Keratinocyte (primary cell): Measurements from ENCODE around the gene ATP9B. TPM values are rescaled to one million over a fixed set of nuclear protein-coding genes. Genes with fewer than 3 reads are reported as not detected.

Experiments used
- DNase-seq: peaks from one replicate; pipeline ENCODE4 v3.0.0-alpha.2; 2011; ENCODE audit warnings: low read depth, missing footprints, low spot score
- FAIRE-seq: peaks from 2 replicates; lab custom pipeline; 2011; peaks lifted over from hg19 to GRCh38; lab: Jason Lieb, UNC
- H2AFZ ChIP-seq: 2 replicates; pipeline ENCODE4 v1.6.0; 2012; ENCODE audit warnings: low read length, control low read depth, inconsistent platforms; ENCODE audit not compliant: control insufficient read depth
- H3K27ac ChIP-seq: 2 replicates; pipeline ENCODE4 v1.5.1; 2011; ENCODE audit warnings: low read length; ENCODE audit not compliant: control insufficient read depth, insufficient read depth
- H3K27me3 ChIP-seq: 3 replicates; pipeline ENCODE4 v1.6.0; 2011; ENCODE audit warnings: low read length; ENCODE audit not compliant: control insufficient read depth, insufficient read depth; ENCODE audit errors: extremely low read depth
- H3K36me3 ChIP-seq, 2 experiments: 2 replicates in 1 of 2; 3 replicates in 1 of 2; pipeline ENCODE4 v1.5.1; 2011; ENCODE audit warnings: low read length in 2 of 2, mild to moderate bottlenecking in 1 of 2; ENCODE audit not compliant: control insufficient read depth in 2 of 2, insufficient read depth in 2 of 2; ENCODE audit errors: extremely low read depth in 1 of 2
- H3K4me1 ChIP-seq: 3 replicates; pipeline ENCODE4 v1.5.1; 2011; ENCODE audit warnings: low read length; ENCODE audit not compliant: control insufficient read depth, insufficient read depth; ENCODE audit errors: extremely low read depth
- H3K4me2 ChIP-seq: 3 replicates; pipeline ENCODE4 v1.6.0; 2011; ENCODE audit warnings: low read depth, low read length; ENCODE audit not compliant: control insufficient read depth, insufficient read depth; ENCODE audit errors: extremely low read depth
- H3K4me3 ChIP-seq, 3 experiments: fragments of 200-600 bp in 1 of 3; sonication (generic) in 1 of 3; 2 replicates in 2 of 3; 3 replicates in 1 of 3; pipeline ENCODE4 v1.5.1; 2011 to 2016; ENCODE audit warnings: low read length in 3 of 3, mild to moderate bottlenecking in 3 of 3, control low read depth in 2 of 3, inconsistent platforms in 1 of 3, low read depth in 1 of 3, mixed read lengths in 1 of 3, mixed run types in 1 of 3, moderate library complexity in 1 of 3; ENCODE audit not compliant: control insufficient read depth in 2 of 3, insufficient read depth in 2 of 3; ENCODE audit errors: extremely low read depth in 1 of 3
- H3K79me2 ChIP-seq: 2 replicates; pipeline ENCODE4 v1.6.0; 2012; ENCODE audit warnings: low read length; ENCODE audit not compliant: control insufficient read depth, insufficient read depth
- H3K9ac ChIP-seq: 3 replicates; pipeline ENCODE4 v1.6.0; 2011; ENCODE audit warnings: low read length; ENCODE audit not compliant: control insufficient read depth, insufficient read depth; ENCODE audit errors: extremely low read depth
- H3K9me1 ChIP-seq: 3 replicates; pipeline ENCODE4 v1.6.0; 2011; ENCODE audit warnings: low read length; ENCODE audit not compliant: control insufficient read depth, insufficient read depth; ENCODE audit errors: extremely low read depth
- H3K9me3 ChIP-seq: 2 replicates; pipeline ENCODE4 v1.5.1; 2012; ENCODE audit warnings: low read depth, low read length; ENCODE audit not compliant: control insufficient read depth
- H4K20me1 ChIP-seq: 3 replicates; pipeline ENCODE4 v1.6.0; 2011; ENCODE audit warnings: low read length; ENCODE audit not compliant: control insufficient read depth, insufficient read depth; ENCODE audit errors: extremely low read depth
- CTCF ChIP-seq, 3 experiments: IDR thresholded peaks in 1 of 3; conservative IDR thresholded peaks in 1 of 3; optimal IDR thresholded peaks in 1 of 3; 2 replicates in 2 of 3; 3 replicates in 1 of 3; pipeline versions ENCODE3 to v1.5.1; 2011; ENCODE audit warnings: low read length in 3 of 3, mild to moderate bottlenecking in 3 of 3, moderate library complexity in 2 of 3, control low read depth in 1 of 3, inconsistent platforms in 1 of 3; ENCODE audit not compliant: insufficient read depth in 2 of 3; ENCODE audit errors: extremely low read depth in 1 of 3
- EZH2 ChIP-seq: IDR thresholded peaks from one replicate; pipeline ENCODE4 v1.6.1; 2012; ENCODE audit warnings: inconsistent platforms, mild to moderate bottlenecking, low read length, moderate library complexity
- dilution Hi-C: fragments of 300-500 bp; cut with MboI; formaldehyde crosslinking; loops from one replicate; pipeline ENCODE4 v1.7.0; 2020; ENCODE audit warnings: low sequenced_read_pairs; ENCODE audit not compliant: extremely low pct_ligation_motif_present
- polyA plus RNA-seq, 5 experiments: library from polyadenylated mRNA; depleted of rRNA in 3 of 5; stranded (reverse) in 3 of 5; stranded (forward) in 1 of 5; unstranded in 1 of 5; fragments of >200 nt; gene quantifications; 1 replicate in 1 of 5; 2 replicates in 3 of 5; 3 replicates in 1 of 5; pipeline versions ENCODE4 v1.2.1 to v1.2.3, GENCODE V29; 2011 to 2012; ENCODE audit warnings: missing spikeins in 2 of 5, low read depth in 1 of 5, low replicate concordance in 1 of 5

The ATP9B gene
- polyA plus RNA-seq, 1 donor (not counting 4 experiments of a cell fraction or from before 2014, with no cell fraction given), result 16.1 TPM

GRCh38 chr18:79056827-79057367 is 12.3 kb upstream of the ATP9B start:
- Histone ChIP-seq H2AFZ (no peak overlapping the region), H3K9ac (no peak overlapping the region), H3K79me2 (no peaks in the 10 kb centered on the region), H3K36me3 (no peaks in the 10 kb centered on the region), H3K9me3 (no peaks in the 10 kb centered on the region), H3K27ac (no peak overlapping the region), H3K9me1 (no peaks in the 10 kb centered on the region), H4K20me1 (no peaks in the 10 kb centered on the region), H3K4me2 (no peak overlapping the region), H3K27me3 (no peaks in the 10 kb centered on the region), H3K4me3 (no peak overlapping the region), H3K4me1 (no peaks in the 10 kb centered on the region)
- TF ChIP-seq CTCF (optimal IDR thresholded peaks at IDR 0.05 in 1 of 3, IDR thresholded peaks at IDR 0.05 in 1 of 3, conservative IDR thresholded peaks at IDR 0.05 in 1 of 3; ENCODE audit: extremely low read depth in 1 of 3, insufficient read depth in 2 of 3, low read length in 3 of 3) (no peak), EZH2 (no peak)
- DNase-seq (no peak), FAIRE-seq (no peak)
- dilution Hi-C loops, result no loop called here

- Histone ChIP-seq H3K27me3 (no peaks in the 10 kb centered on the region), H3K27ac (no peak overlapping the region), H3K4me3 (no peak overlapping the region), H4K20me1 (no peaks in the 10 kb centered on the region), H3K9me3 (no peaks in the 10 kb centered on the region), H3K4me2 (no peak overlapping the region), H2AFZ (no peak overlapping the region), H3K36me3 (no peaks in the 10 kb centered on the region), H3K4me1 (peaks cover 5% of the 10 kb centered on the region), H3K79me2 (no peaks in the 10 kb centered on the region), H3K9me1 (no peaks in the 10 kb centered on the region), H3K9ac (no peak overlapping the region)
- TF ChIP-seq CTCF (optimal IDR thresholded peaks at IDR 0.05 in 1 of 3, IDR thresholded peaks at IDR 0.05 in 1 of 3, conservative IDR thresholded peaks at IDR 0.05 in 1 of 3; ENCODE audit: extremely low read depth in 1 of 3, insufficient read depth in 2 of 3, low read length in 3 of 3) (no peak), EZH2 (no peak)
- DNase-seq (no peak), FAIRE-seq (no peak)
- dilution Hi-C loops, result no loop called here
Measured at GRCh38 chr18:79058007-79058406, 11.2 kb upstream of the ATP9B start.
